SU-DHL-6 (cell line): ENCODE data around the gene TMEM178A.

ENCODE experiments used
- CTCF ChIP-seq: fragments of 200-600 bp; sonication (generic); IDR thresholded peaks from one replicate; pipeline ENCODE4 v1.5.1; 2017; ENCODE audit warnings: antibody characterized with exemption, mild to moderate bottlenecking, low read length, moderate library complexity; ENCODE audit not compliant: insufficient read depth, poor library complexity, severe bottlenecking
- EZH2phosphoT487 ChIP-seq: fragments of 200-600 bp; sonication (generic), shearing (Covaris generic); conservative IDR thresholded peaks from 2 replicates; pipeline ENCODE4 v1.6.1; 2018; ENCODE audit warnings: mild to moderate bottlenecking, antibody characterized with exemption, low read length, moderate library complexity, mixed read lengths

GRCh38 chr2:39710807-39711206 is 45.1 kb downstream of the TMEM178A start:
- TF ChIP-seq CTCF (no peak), EZH2phosphoT487 (no peak)
